Stimulated activated naive CD8-positive, alpha-beta T cell treated with anti-CD3 and anti-CD28 coated beads, Interleukin-15, amount 100 ng/mL, for 72 hours (primary cell): ENCODE measurements around the gene ABI3BP.
"Not testable (repeated sequence)": the region's sequence is repeated elsewhere in the genome, so short reads cannot be mapped to it uniquely, and the experiment has no call there.

Experiments used
- ATAC-seq: fragments of 150-1000 bp; cut with Tn5 transposase; 2 replicates; pipeline ENCODE4 v1.10.0; 2021; ENCODE audit warnings: mild to moderate bottlenecking, moderate library complexity
- DNase-seq, 2 donors: peaks; one replicate each; pipeline ENCODE4 v3.0.0; 2021 to 2022
- H3K27ac Mint-ChIP-seq, 2 donors: one replicate each; pipeline ENCODE4 v1.8.0; 2022; ENCODE audit warnings: mild to moderate bottlenecking in 2 of 2, mixed read lengths in 2 of 2, moderate library complexity in 2 of 2
- H3K27me3 Mint-ChIP-seq: one replicate; pipeline ENCODE4 v1.8.0; 2022; ENCODE audit warnings: mixed read lengths
- H3K4me1 Mint-ChIP-seq: one replicate; pipeline ENCODE4 v1.8.0; 2022; ENCODE audit warnings: mild to moderate bottlenecking, mixed read lengths
- H3K4me3 Mint-ChIP-seq, 2 donors: one replicate each; pipeline ENCODE4 v1.8.0; 2022; ENCODE audit warnings: mild to moderate bottlenecking in 2 of 2, mixed read lengths in 2 of 2, moderate library complexity in 1 of 2
- H3K9me3 Mint-ChIP-seq, 2 donors: one replicate each; pipeline ENCODE4 v1.8.0; 2022; ENCODE audit warnings: mixed read lengths in 2 of 2

ABI3BP gene, protein sequence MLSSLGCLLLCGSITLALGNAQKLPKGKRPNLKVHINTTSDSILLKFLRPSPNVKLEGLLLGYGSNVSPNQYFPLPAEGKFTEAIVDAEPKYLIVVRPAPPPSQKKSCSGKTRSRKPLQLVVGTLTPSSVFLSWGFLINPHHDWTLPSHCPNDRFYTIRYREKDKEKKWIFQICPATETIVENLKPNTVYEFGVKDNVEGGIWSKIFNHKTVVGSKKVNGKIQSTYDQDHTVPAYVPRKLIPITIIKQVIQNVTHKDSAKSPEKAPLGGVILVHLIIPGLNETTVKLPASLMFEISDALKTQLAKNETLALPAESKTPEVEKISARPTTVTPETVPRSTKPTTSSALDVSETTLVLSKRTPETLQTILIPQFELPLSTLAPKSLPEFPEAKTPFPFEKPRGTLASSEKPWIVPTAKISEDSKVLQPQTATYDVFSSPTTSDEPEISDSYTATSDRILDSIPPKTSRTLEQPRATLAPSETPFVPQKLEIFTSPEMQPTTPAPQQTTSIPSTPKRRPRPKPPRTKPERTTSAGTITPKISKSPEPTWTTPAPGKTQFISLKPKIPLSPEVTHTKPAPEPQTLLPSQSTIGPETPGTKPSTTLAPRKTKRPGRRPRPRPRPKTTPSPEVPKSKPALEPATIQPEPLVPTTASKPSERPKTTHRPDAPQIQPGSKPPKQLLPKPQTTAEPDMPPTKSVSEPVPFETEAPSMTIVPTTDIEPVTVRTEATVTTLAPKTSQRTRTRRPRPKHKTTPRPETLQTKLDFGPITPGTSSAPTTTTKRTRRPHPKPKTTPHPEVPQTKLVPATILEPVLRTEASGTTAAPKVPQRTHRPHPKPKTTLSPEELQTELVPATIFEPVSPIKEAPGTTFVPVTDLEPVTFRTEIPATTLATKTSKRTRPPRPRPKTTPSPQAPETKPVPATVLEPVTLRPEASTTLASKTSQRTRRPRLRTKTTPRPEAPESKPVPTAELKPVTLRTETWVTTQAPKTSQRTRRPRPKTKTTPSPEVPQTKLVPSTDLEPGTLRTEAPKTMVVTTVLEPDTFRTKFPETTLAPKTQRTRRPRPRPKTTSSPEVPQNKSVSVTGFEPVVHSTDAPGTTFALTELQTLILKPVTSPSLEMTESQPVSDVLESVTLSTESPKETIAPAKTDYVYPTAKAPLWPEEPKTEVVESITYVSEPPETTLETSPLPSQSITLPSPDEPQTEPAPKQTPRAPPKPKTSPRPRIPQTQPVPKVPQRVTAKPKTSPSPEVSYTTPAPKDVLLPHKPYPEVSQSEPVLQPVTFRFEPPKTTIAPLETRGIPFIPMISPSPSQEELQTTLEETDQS (N-terminal part only)

DNA sequence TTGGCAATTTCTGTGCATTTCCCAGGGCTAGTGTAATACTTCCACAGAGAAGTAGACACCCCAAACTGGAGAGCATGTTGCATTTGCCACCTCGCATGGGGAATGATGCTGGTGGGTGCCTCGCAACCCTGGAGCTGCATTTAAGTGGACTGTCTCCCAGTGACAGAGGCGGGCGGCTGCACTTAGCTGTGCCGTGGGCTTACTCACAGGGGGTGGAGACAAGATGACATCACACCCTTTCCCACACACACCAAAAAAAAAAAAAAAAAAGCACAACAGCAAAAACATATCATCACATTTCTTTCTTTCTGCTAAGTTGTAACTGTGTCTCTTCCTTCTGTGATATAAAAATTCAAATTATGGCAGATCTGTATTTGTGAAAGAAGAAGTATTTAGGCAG is at the start of gene ABI3BP:
Gene ABI3BP, minus strand, starts transcription at position 113 of the 400 bp plus-strand sequence. Its CDS starts 37 bp downstream, at position 76.
- Mint-ChIP-seq H3K27me3 (peaks cover 14% of the 10 kb centered on the region), H3K9me3 (no peaks in the 10 kb centered on the region), H3K27ac (peak within 1 kb of the TSS in 1 of 2 donors; percentile 71), H3K4me1 (no peaks in the 10 kb centered on the region), H3K4me3 (no peak within 1 kb of the TSS)
- ATAC-seq (no peak), DNase-seq (no peak)

GRCh38 chr3:101039285-101039684 is 46.1 kb upstream of the ABI3BP start:
- DNase-seq (no peak), ATAC-seq (no peak)
- no peaks in the 10 kb centered on the region for H3K9me3 Mint-ChIP-seq
- H3K4me1 Mint-ChIP-seq: no peaks in the 10 kb centered on the region
- no peak overlapping the region for H3K27ac Mint-ChIP-seq
- peaks cover 10% of the 10 kb centered on the region for H3K27me3 Mint-ChIP-seq
- no peak overlapping the region for H3K4me3 Mint-ChIP-seq

- H3K4me1 Mint-ChIP-seq: no peaks in the 10 kb centered on the region
- H3K27ac Mint-ChIP-seq: no peak overlapping the region
- no peaks in the 10 kb centered on the region for H3K9me3 Mint-ChIP-seq
- no peak overlapping the region for H3K4me3 Mint-ChIP-seq
- DNase-seq: no peak
- peaks cover 10% of the 10 kb centered on the region for H3K27me3 Mint-ChIP-seq
- ATAC-seq: no peak
Measured at GRCh38 chr3:101038880-101039279, 45.7 kb upstream of the ABI3BP start.

DNA sequence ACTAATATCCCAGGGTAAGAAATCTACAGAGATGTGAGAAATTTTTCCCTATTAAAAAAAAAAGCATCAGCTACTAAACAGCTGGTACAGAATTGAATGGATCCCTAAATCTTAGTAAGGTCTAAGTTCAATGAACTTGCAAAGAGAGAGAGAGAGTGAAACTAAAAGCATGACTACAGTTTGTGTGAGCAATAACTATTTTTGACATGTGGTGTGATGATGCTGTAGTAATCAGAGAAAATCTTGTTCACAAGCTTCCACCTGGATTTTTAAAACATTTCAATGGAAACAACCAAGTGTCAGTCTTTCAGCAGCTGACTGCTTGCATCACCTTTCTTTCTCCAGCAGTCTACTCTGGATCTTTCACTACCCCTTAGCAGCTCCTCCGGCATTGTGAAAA is 45.2 kb upstream of the ABI3BP start:
- Mint-ChIP-seq H3K27me3 (peaks cover 10% of the 10 kb centered on the region), H3K27ac (no peak overlapping the region), H3K9me3 (no peaks in the 10 kb centered on the region), H3K4me1 (no peaks in the 10 kb centered on the region), H3K4me3 (no peak overlapping the region)
- DNase-seq: no peak
- ATAC-seq: no peak

DNA sequence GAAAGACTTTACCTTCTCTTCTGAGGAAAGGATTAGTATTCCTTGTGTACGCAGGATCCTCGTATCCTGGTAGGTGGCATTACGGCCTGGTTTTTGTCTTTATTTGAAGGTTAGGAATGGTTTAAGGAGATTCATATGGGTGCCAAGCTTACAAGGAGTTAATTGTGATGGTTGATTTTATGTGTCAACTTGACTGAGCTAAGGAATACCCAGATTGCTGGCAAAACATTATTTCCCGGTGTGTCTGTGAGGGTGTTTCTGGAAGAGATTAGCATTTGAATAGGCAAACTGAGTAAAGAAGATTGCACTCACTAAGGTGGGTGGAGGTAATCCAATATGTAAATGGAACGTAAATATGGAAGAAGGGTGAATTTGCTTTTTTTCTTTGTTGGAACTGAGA is 44.4 kb upstream of the ABI3BP start:
- Mint-ChIP-seq H3K27me3 (peaks cover 10% of the 10 kb centered on the region), H3K9me3 (no peaks in the 10 kb centered on the region), H3K27ac (no peak overlapping the region), H3K4me1 (no peaks in the 10 kb centered on the region), H3K4me3 (no peak overlapping the region)
- ATAC-seq: no peak
- no peak for DNase-seq

DNA sequence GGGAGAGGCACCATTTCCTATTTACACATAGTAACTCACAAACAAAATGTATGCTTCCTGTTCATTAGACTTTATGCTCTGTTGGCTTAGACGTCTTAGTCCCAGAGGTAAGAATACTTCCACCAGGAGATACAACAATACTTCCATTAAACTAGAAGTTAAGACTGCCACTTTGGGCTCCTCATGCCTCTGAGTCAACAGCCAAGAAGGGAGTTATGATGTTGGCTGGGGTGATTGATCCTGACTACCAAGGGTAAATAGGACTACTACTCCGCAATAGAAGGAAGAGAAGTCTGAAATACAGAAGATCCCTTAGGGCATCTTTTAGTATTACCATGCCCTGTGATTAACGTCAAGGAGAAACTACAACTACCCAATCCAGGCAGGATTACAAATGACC is 43.5 kb upstream of the ABI3BP start:
- DNase-seq (no peak), ATAC-seq (no peak)
- Mint-ChIP-seq H3K27me3 (peaks cover 10% of the 10 kb centered on the region), H3K4me1 (no peaks in the 10 kb centered on the region), H3K4me3 (no peak overlapping the region), H3K9me3 (no peaks in the 10 kb centered on the region), H3K27ac (no peak overlapping the region)

- no peak for ATAC-seq
- H3K4me3 Mint-ChIP-seq: no peak overlapping the region
- no peaks in the 10 kb centered on the region for H3K4me1 Mint-ChIP-seq
- peaks cover 10% of the 10 kb centered on the region for H3K27me3 Mint-ChIP-seq
- H3K9me3 Mint-ChIP-seq: no peaks in the 10 kb centered on the region
- no peak overlapping the region for H3K27ac Mint-ChIP-seq
- no peak for DNase-seq
Measured at GRCh38 chr3:101036213-101036618, 43.0 kb upstream of the ABI3BP start.

- peak overlapping the region in 1 of 2 donors; percentile 56 for H3K27ac Mint-ChIP-seq
- DNase-seq: no peak
- no peak overlapping the region for H3K4me3 Mint-ChIP-seq
- ATAC-seq: no peak
- no peaks in the 10 kb centered on the region for H3K4me1 Mint-ChIP-seq
- peaks cover 0 to 31% of the 10 kb centered on the region in 2 donors for H3K9me3 Mint-ChIP-seq
- H3K27me3 Mint-ChIP-seq: peaks cover 6% of the 10 kb centered on the region
Measured at GRCh38 chr3:101027286-101027685, 34.1 kb upstream of the ABI3BP start.

DNA sequence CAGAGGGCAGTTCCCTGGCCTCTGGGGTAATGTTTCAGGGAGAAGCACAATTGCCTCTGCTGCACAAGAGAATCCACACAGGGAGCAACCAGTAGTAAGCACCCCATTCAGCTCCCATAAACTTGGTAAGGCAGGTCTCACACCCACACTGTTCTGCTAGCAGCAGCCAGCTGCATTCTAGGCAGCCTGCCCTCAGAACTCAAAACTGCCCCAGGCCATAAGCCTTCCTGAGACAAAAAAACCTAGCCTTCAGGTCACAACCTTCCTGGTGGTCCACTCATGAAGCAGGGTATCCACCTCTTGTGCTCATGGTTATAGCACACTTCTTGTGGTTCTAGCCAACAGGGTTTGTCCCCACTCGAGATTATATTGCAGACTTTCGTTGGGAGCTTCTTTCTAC is 33.7 kb upstream of the ABI3BP start:
- ATAC-seq (no peak), DNase-seq (no peak)
- Mint-ChIP-seq H3K27ac (peak overlapping the region in 1 of 2 donors; percentile 56), H3K9me3 (peaks cover 0 to 31% of the 10 kb centered on the region in 2 donors), H3K27me3 (peaks cover 6% of the 10 kb centered on the region), H3K4me3 (no peak overlapping the region), H3K4me1 (no peaks in the 10 kb centered on the region)

DNA sequence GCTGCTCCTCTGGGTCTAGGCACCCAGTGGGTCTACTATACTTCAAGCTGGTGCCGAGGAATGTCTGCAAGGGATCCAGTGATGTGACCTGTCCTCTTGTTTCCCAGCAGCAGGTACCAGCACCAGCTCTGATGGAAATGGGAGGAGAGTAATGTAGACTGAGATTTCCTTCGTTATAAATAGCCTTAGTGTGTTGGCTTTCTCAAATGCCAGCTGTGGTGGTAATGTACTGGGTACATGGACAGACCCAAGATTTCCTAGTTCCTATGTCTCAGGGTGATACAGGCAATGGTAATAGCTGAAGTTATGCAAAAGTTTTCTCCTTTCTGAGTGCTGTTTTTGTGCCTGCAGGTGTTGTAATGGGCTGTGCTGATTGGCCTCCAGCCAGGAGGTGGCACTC is 33.0 kb upstream of the ABI3BP start:
- DNase-seq (no peak), ATAC-seq (no peak)
- Mint-ChIP-seq H3K4me3 (no peak overlapping the region), H3K27me3 (peaks cover 6% of the 10 kb centered on the region), H3K9me3 (peaks cover 0 to 31% of the 10 kb centered on the region in 2 donors), H3K4me1 (no peaks in the 10 kb centered on the region), H3K27ac (no peak overlapping the region)

GRCh38 chr3:101020351-101021015 is 27.3 kb upstream of the ABI3BP start:
- no peak overlapping the region for H3K4me3 Mint-ChIP-seq
- DNase-seq (no peak), ATAC-seq (no peak)
- H3K27ac Mint-ChIP-seq: no peak overlapping the region
- no peaks in the 10 kb centered on the region for H3K27me3 Mint-ChIP-seq
- no peaks in the 10 kb centered on the region for H3K4me1 Mint-ChIP-seq
- H3K9me3 Mint-ChIP-seq: peaks cover 0 to 17% of the 10 kb centered on the region in 2 donors

DNA sequence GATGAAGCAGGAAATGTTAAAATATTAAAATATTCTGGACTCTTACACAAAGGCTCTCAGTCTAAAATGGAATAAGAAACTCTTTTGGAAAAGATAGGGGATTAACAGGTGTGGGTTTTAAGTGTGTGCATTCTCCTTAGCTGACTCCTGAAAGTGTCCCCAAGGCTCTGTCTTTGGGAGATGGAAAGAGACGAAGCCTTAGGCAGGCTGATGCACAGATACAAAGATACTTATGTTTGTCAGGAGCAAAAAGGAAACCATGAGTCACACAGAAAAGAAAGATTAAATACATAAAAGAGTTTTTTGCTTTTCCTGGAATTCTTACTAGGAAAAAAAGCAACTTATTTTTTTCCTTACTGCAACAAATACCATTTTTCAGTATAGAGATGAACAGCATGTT is 23.8 kb upstream of the ABI3BP start:
- Mint-ChIP-seq H3K9me3 (peaks cover under 1 to 3% of the 10 kb centered on the region in 2 donors), H3K4me1 (no peaks in the 10 kb centered on the region), H3K27me3 (no peaks in the 10 kb centered on the region), H3K4me3 (no peak overlapping the region), H3K27ac (no peak overlapping the region)
- DNase-seq: no peak
- ATAC-seq: no peak

- H3K9me3 Mint-ChIP-seq: peaks cover 6 to 20% of the 10 kb centered on the region in 2 donors
- not testable (repeated sequence) for H3K4me1 Mint-ChIP-seq, H3K27ac Mint-ChIP-seq, H3K4me3 Mint-ChIP-seq, ATAC-seq, DNase-seq, H3K27me3 Mint-ChIP-seq
Measured at GRCh38 chr3:101012312-101012711, 19.1 kb upstream of the ABI3BP start.

- H3K9me3 Mint-ChIP-seq: peaks cover 10 to 32% of the 10 kb centered on the region in 2 donors
- H3K27me3 Mint-ChIP-seq: no peaks in the 10 kb centered on the region
- H3K4me3 Mint-ChIP-seq: no peak overlapping the region
- no peaks in the 10 kb centered on the region for H3K4me1 Mint-ChIP-seq
- DNase-seq (no peak), ATAC-seq (no peak)
- H3K27ac Mint-ChIP-seq: no peak overlapping the region
Measured at GRCh38 chr3:101011136-101011535, 17.9 kb upstream of the ABI3BP start.

DNA sequence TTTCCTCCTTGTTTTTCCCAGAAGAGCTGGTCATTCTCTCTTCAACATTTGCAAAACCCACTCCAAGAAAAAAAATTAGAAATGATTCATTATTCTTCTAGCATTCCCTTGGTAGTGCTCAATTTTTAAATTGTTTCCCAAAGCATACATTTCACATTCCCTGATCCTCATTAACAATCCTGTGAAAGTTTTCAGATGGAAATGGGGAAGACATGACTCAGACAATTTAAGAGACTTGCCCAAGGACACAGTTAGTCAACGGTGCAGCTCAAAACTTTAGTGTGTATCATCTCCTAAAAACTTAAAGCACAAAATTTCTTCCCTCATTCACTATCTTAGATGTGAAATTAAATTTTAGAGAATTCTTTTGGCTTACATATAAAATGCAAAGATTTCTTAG is 17.1 kb upstream of the ABI3BP start:
- Mint-ChIP-seq H3K27me3 (no peaks in the 10 kb centered on the region), H3K9me3 (peaks cover 12 to 35% of the 10 kb centered on the region in 2 donors), H3K27ac (no peak overlapping the region), H3K4me1 (no peaks in the 10 kb centered on the region), H3K4me3 (no peak overlapping the region)
- ATAC-seq (no peak), DNase-seq (no peak)
